Activated CD4-positive, alpha-beta T cell treated with anti-CD3 and anti-CD28 coated beads, Interleukin-2, amount 50 U/mL, for 16 hours (primary cell): ENCODE results near the gene CDH4.

ENCODE experiments used
- DNase-seq: peaks from one replicate; pipeline ENCODE4 v3.0.0-alpha.2; 2020

Gene CDH4

GRCh38 chr20:61332016-61332975 lies 80.2 kb downstream of the CDH4 start:
- no peak for DNase-seq

GRCh38 chr20:61333484-61334108 lies 81.5 kb downstream of the CDH4 start:
- no peak for DNase-seq

- DNase-seq = no peak
Measured at GRCh38 chr20:61340157-61340556, 88.1 kb downstream of the CDH4 start.

GRCh38 chr20:61341605-61342004 lies 89.5 kb downstream of the CDH4 start:
- DNase-seq = no peak

- DNase-seq = no peak
Measured at GRCh38 chr20:61343934-61344333, 91.9 kb downstream of the CDH4 start.

GRCh38 chr20:61345656-61346055 lies 93.6 kb downstream of the CDH4 start:
- DNase-seq = no peak

GRCh38 chr20:61346996-61347395 lies 94.9 kb downstream of the CDH4 start:
- DNase-seq = no peak

- no peak for DNase-seq
Measured at GRCh38 chr20:61347443-61347842, 95.4 kb downstream of the CDH4 start.

GRCh38 chr20:61349447-61350165 lies 97.5 kb downstream of the CDH4 start:
- no peak for DNase-seq

GRCh38 chr20:61350500-61351250 lies 98.6 kb downstream of the CDH4 start:
- no peak for DNase-seq

GRCh38 chr20:61352346-61353260 lies 100.5 kb downstream of the CDH4 start:
- DNase-seq = no peak

- DNase-seq = no peak
Measured at GRCh38 chr20:61353261-61354000, 101.4 kb downstream of the CDH4 start.

GRCh38 chr20:61354001-61354390 lies 101.9 kb downstream of the CDH4 start:
- DNase-seq = no peak

GRCh38 chr20:61354501-61354900 lies 102.4 kb downstream of the CDH4 start:
- no peak for DNase-seq

GRCh38 chr20:61354901-61355495 lies 102.9 kb downstream of the CDH4 start:
- DNase-seq = no peak

- DNase-seq = no peak
Measured at GRCh38 chr20:61355585-61355984, 103.5 kb downstream of the CDH4 start.

- no peak for DNase-seq
Measured at GRCh38 chr20:61356196-61356595, 104.1 kb downstream of the CDH4 start.

- DNase-seq = no peak
Measured at GRCh38 chr20:61357119-61357518, 105.1 kb downstream of the CDH4 start.

GRCh38 chr20:61359254-61359653 lies 107.2 kb downstream of the CDH4 start:
- DNase-seq = no peak

GRCh38 chr20:61360296-61360695 lies 108.2 kb downstream of the CDH4 start:
- DNase-seq = no peak

- DNase-seq = no peak
Measured at GRCh38 chr20:61360940-61361339, 108.9 kb downstream of the CDH4 start.
